ENCODE results near the gene TTC23.
"Not testable (repeated sequence)": the region's sequence is repeated elsewhere in the genome, so short reads cannot be mapped to it uniquely, and the experiment has no call there.

Gene TTC23

GRCh38 chr15:99117111-99117510 lies 132.3 kb downstream of the TTC23 start:
- H3K4me3 ChIP-seq (ENCODE audit: low read depth, low read length) = no peak overlapping the region
- TF ChIP-seq CTCF (IDR thresholded peaks at IDR 0.05; ENCODE audit: low read depth, low read length) = no peak

- no peak overlapping the region for H3K4me3 ChIP-seq (ENCODE audit: low read depth, low read length)
- TF ChIP-seq CTCF (IDR thresholded peaks at IDR 0.05; ENCODE audit: low read depth, low read length) = no peak
These were observed 133.8 kb downstream of the TTC23 start for GRCh38 chr15:99115300-99116215.

GRCh38 chr15:99114511-99115299 lies 134.7 kb downstream of the TTC23 start:
- H3K4me3 ChIP-seq (ENCODE audit: low read depth, low read length) = no peak overlapping the region
- no peak for TF ChIP-seq CTCF (IDR thresholded peaks at IDR 0.05; ENCODE audit: low read depth, low read length)

- no peak overlapping the region for H3K4me3 ChIP-seq (ENCODE audit: low read depth, low read length)
- no peak for TF ChIP-seq CTCF (IDR thresholded peaks at IDR 0.05; ENCODE audit: low read depth, low read length)
These were observed 135.7 kb downstream of the TTC23 start for GRCh38 chr15:99113547-99114271.

- H3K4me3 ChIP-seq (ENCODE audit: low read depth, low read length) = not testable (repeated sequence)
These were observed 137.7 kb downstream of the TTC23 start for GRCh38 chr15:99111641-99112040.

- H3K4me3 ChIP-seq (ENCODE audit: low read depth, low read length) = no peak overlapping the region
- TF ChIP-seq CTCF (IDR thresholded peaks at IDR 0.05; ENCODE audit: low read depth, low read length) = no peak
These were observed 138.6 kb downstream of the TTC23 start for GRCh38 chr15:99110581-99111320.

GRCh38 chr15:99110093-99110492 lies 139.3 kb downstream of the TTC23 start:
- TF ChIP-seq CTCF (IDR thresholded peaks at IDR 0.05; ENCODE audit: low read depth, low read length) = no peak
- H3K4me3 ChIP-seq (ENCODE audit: low read depth, low read length) = no peak overlapping the region

Measured in WI38 (cell line).